Pancreas (tissue), 10 donors: ENCODE results near the gene ABCC1. TPM values are rescaled to one million over a fixed set of nuclear protein-coding genes. Genes with fewer than 3 reads are reported as not detected.

Source experiments
- ATAC-seq, 4 donors: fragments of 200-7000 bp; cut with Tn5 transposase; one replicate each; pipeline versions ENCODE4 v1.8.0 to v1.9.1; 2020; ENCODE audit warnings: mild to moderate bottlenecking in 4 of 4, moderate library complexity in 4 of 4
- DNase-seq, 6 donors: peaks; one replicate each; pipeline ENCODE4 v3.0.0-alpha.2; 2020
- FAIRE-seq: peaks from 2 replicates; lab custom pipeline; 2012; peaks lifted over from hg19 to GRCh38; lab: Jason Lieb, UNC
- H3K27ac ChIP-seq, 4 donors: fragments of 200-600 bp; sonication (generic); 1 replicate in 3 of 4; 2 replicates in 1 of 4; pipeline versions ENCODE4 v1.5.0 to v1.8.0; 2020
- H3K27me3 ChIP-seq, 4 donors: fragments of 200-600 bp; one replicate each; pipeline ENCODE4 v1.8.0; 2021
- H3K36me3 ChIP-seq, 3 donors: fragments of 200-600 bp; sonication (generic) in 1 of 3; one replicate each; pipeline versions ENCODE4 v1.5.0 to v1.8.0; 2020 to 2021
- H3K4me1 ChIP-seq, 3 donors: fragments of 200-600 bp; one replicate each; pipeline ENCODE4 v1.8.0; 2021
- H3K4me3 ChIP-seq, 4 donors: fragments of 200-600 bp; sonication (generic) in 2 of 4; one replicate each; pipeline versions ENCODE4 v1.5.0 to v1.8.0; 2020 to 2021
- H3K9me3 ChIP-seq, 4 donors: fragments of 200-600 bp; one replicate each; pipeline ENCODE4 v1.8.0; 2021
- WGBS, 2 donors: extraction: QIAGEN DNeasy Blood & Tissue Kit; methylation state at CpG; one replicate each; pipeline ENCODE4 v1.1.7; 2013; 5-methylcytosine and 5-hydroxymethylcytosine counted together
- intact Hi-C, 3 donors: fragments of 100-400 bp; cut with DNase I; formaldehyde crosslinking; loops; one replicate each; pipeline versions ENCODE4 v1.11.1 to v1.14.2; 2022
- polyA plus RNA-seq, 2 donors: library from polyadenylated mRNA; stranded (reverse); fragments of 200-250 nt; gene quantifications; one replicate each; pipeline ENCODE4 v1.2.3, GENCODE V29; 2013
- total RNA-seq, 6 donors: library from RNA; stranded (reverse); fragmentation: NEBNext Ultra II Directional in 4 of 6; extraction: Animal tissue kit (Norgen Biotek cat#: 25700) in 4 of 6; gene quantifications; one replicate each; pipeline versions ENCODE4 v1.2.1 to v1.2.4, GENCODE V29; 2021 to 2023
- TF ChIP-seq, protein P1 (sequence below), 4 donors: fragments of 200-600 bp; sonication (generic) in 3 of 4; IDR thresholded peaks; one replicate each; pipeline versions ENCODE4 v1.5.0 to v1.8.0; 2021; ENCODE audit warnings: antibody characterized with exemption in 4 of 4
- donor health status: healthy with polysubstance abuse.
- donor health status: DM: no; HTN: no; CAD: no; lungs with moderate emphysema.
- donor health status: DM: no; HTN: no; CAD: no.
- donor health status: control.
- donor health status: control.
- donor health status: Bipolar disorder and iron deficiency.
- donor health status: DM: yes; HTN: yes; CAD: no.
- donor health status: DM: no; HTN: no; CAD: no.
- donor health status: DM: no; HTN: no; CAD: no.
- donor health status: DM: yes; HTN: yes; CAD: no.

Gene ABCC1
- total and polyA plus RNA-seq, 8 donors = 8.5 to 16.8 (median 12.0) TPM

DNA sequence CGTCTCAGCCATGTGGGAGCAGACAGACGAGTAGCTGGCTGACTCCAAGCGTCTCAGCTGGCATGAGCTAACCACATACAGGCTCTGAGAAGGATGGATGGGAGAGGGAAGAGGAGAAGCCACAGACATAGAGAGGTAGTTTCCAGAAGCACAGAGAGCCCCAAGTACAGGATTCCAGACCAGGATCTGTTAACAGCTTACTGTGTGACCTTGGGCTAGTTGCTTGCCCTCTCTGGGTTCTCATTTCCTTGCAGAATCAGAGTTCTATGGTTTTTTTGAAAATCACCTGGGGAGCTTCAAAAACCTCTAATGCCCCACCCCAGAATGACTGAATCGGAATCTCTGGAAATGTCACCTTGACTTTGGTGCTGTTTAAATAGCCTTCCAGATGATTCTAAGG lies 213.7 kb downstream of the ABCC1 start:
- ATAC-seq = no peak
- 89 to 95% methylated on average over 4 of the region's 4 CpGs for WGBS, 2 donors
- Histone ChIP-seq H3K36me3 (peaks cover 0 to 24% (median 0%) of the 10 kb centered on the region in 3 donors), H3K4me3 (no peak overlapping the region), H3K27ac (no peak overlapping the region), H3K9me3 (no peaks in the 10 kb centered on the region), H3K27me3 (no peaks in the 10 kb centered on the region), H3K4me1 (no peaks in the 10 kb centered on the region)
- intact Hi-C loops = no loop called here
- no peak for FAIRE-seq
- DNase-seq = no peak
- TF ChIP-seq, protein P1, sequence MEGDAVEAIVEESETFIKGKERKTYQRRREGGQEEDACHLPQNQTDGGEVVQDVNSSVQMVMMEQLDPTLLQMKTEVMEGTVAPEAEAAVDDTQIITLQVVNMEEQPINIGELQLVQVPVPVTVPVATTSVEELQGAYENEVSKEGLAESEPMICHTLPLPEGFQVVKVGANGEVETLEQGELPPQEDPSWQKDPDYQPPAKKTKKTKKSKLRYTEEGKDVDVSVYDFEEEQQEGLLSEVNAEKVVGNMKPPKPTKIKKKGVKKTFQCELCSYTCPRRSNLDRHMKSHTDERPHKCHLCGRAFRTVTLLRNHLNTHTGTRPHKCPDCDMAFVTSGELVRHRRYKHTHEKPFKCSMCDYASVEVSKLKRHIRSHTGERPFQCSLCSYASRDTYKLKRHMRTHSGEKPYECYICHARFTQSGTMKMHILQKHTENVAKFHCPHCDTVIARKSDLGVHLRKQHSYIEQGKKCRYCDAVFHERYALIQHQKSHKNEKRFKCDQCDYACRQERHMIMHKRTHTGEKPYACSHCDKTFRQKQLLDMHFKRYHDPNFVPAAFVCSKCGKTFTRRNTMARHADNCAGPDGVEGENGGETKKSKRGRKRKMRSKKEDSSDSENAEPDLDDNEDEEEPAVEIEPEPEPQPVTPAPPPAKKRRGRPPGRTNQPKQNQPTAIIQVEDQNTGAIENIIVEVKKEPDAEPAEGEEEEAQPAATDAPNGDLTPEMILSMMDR (IDR thresholded peaks at IDR 0.05) = no peak

DNA sequence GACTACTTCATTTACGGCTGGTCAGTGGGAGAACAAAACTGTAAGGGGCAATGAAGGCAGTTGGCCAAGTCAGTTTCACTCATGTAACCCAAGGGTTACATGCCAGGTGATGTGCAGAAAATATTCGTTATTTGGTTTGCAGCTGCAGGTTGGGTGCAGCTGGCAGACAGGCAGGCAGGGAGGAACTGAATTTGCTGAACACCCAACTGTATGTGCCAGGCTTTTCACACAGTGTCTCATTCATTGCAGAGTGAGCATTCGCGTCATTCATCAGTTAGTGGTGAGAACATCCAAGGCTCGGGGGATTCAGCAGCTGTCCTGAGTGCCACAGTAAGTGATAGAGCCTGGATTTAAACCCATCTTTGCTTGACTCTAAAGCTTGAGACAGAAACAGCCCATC lies 214.2 kb downstream of the ABCC1 start:
- no peaks in the 10 kb centered on the region for H3K4me1 ChIP-seq
- WGBS, 2 donors = 90 to 91% methylated on average over 5 of the region's 5 CpGs
- no peak overlapping the region for H3K4me3 ChIP-seq
- ATAC-seq (no peak), FAIRE-seq (no peak), DNase-seq (no peak)
- no peaks in the 10 kb centered on the region for H3K27me3 ChIP-seq
- no peak overlapping the region for H3K27ac ChIP-seq
- TF ChIP-seq, protein P1 (IDR thresholded peaks at IDR 0.05) = no peak
- H3K9me3 ChIP-seq = no peaks in the 10 kb centered on the region
- intact Hi-C loops = no loop called here
- H3K36me3 ChIP-seq = peaks cover 0 to 29% (median 0%) of the 10 kb centered on the region in 3 donors

DNA sequence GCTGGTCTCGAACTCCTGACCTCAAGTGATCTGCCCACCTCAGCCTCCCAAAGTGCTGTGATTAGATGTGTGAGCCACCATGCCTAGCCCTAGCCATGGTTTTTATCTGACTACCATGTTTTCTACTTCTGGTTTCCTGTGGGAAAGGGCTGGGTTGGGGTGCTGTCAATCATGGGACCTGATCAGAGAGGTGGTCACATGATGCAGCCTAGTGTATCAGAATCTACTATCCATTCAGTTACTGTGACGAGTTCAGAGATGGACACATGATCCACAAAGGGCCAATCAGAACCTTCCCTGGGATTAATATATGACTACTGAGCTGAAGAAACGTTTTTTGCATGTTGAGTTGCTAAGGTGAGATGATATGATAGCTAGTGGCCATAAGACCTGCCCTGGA lies 214.8 kb downstream of the ABCC1 start:
- peaks cover 0 to 32% (median 0%) of the 10 kb centered on the region in 3 donors for H3K36me3 ChIP-seq
- H3K9me3 ChIP-seq = no peaks in the 10 kb centered on the region
- ATAC-seq (no peak), FAIRE-seq (no peak), DNase-seq (no peak)
- WGBS, 2 donors = 77 to 84% methylated on average over 3 of the region's 3 CpGs
- TF ChIP-seq, protein P1 (IDR thresholded peaks at IDR 0.05) = no peak
- no peak overlapping the region for H3K4me3 ChIP-seq
- H3K27ac ChIP-seq = no peak overlapping the region
- H3K4me1 ChIP-seq = no peaks in the 10 kb centered on the region
- no peaks in the 10 kb centered on the region for H3K27me3 ChIP-seq
- intact Hi-C loops = no loop called here

DNA sequence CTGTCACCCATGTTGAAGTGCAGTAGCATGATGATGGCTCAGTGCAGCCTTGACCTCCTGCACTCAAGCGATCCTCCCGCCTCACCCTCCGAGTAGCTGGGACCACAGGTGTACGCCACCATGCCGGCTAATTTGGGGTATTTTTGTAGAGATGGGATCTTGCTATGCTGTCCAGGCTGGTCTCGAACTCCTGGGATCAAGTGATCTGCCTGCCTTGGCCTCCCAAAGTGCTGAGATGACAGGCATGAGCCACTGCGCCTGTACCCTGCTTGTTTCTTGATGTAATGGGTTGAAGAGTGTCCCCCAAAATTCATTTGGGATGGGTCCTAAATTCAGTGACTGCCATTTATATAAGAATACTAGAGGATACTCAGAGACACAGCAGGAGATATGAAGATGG lies 216.7 kb downstream of the ABCC1 start:
- Histone ChIP-seq H3K4me1 (no peaks in the 10 kb centered on the region), H3K36me3 (peaks cover 0 to 42% (median 0%) of the 10 kb centered on the region in 3 donors), H3K9me3 (no peaks in the 10 kb centered on the region), H3K27me3 (no peaks in the 10 kb centered on the region), H3K27ac (no peak overlapping the region), H3K4me3 (no peak overlapping the region)
- intact Hi-C loops = no loop called here
- WGBS, 2 donors = 83% methylated on average over 7 of the region's 7 CpGs
- ATAC-seq (no peak), FAIRE-seq (no peak), DNase-seq (no peak)
- TF ChIP-seq, protein P1 (IDR thresholded peaks at IDR 0.05) = no peak

DNA sequence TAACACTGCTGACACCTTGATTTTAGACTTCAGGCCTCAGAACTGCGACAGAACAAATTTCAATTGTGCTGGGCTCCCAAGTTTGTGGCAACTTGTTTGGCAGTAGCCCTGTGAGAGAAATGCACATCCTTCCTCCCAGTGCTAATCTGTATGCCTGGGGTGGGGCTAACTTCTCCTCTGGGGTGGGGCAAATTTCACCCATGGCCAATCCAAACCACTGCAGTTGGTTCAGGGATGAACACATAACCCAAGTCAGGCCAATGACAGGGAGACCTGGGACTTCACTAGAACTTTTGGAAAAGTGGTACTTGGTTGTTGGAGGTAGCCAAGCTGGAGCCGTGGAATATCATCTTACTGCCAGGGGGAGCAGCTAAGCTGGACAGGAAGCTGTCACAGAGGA lies 217.5 kb downstream of the ABCC1 start:
- intact Hi-C loops = no loop called here
- no peaks in the 10 kb centered on the region for H3K4me1 ChIP-seq
- H3K9me3 ChIP-seq = no peaks in the 10 kb centered on the region
- peaks cover 0 to 46% (median 0%) of the 10 kb centered on the region in 3 donors for H3K36me3 ChIP-seq
- H3K27ac ChIP-seq = no peak overlapping the region
- 43% methylated on average over 2 of the region's 2 CpGs for WGBS, 2 donors
- H3K4me3 ChIP-seq = no peak overlapping the region
- no peak for DNase-seq
- no peaks in the 10 kb centered on the region for H3K27me3 ChIP-seq
- ATAC-seq = no peak
- no peak for FAIRE-seq
- TF ChIP-seq, protein P1 (IDR thresholded peaks at IDR 0.05) = no peak
